NCI-H1694 treated with DMSO at 0.1 percent for 48 hours (cell line): ENCODE measurements around the gene LAIR1.
A peak's percentile ranks its signal among the peaks of the same experiment; 100 is the strongest.
"Not testable (repeated sequence)": the region's sequence is repeated elsewhere in the genome, so short reads cannot be mapped to it uniquely, and the experiment has no call there.

Experiments
- DNase-seq: peaks from one replicate; lab custom pipeline; 2025; lab: John Stamatoyannopoulos, UW

Gene LAIR1

DNA sequence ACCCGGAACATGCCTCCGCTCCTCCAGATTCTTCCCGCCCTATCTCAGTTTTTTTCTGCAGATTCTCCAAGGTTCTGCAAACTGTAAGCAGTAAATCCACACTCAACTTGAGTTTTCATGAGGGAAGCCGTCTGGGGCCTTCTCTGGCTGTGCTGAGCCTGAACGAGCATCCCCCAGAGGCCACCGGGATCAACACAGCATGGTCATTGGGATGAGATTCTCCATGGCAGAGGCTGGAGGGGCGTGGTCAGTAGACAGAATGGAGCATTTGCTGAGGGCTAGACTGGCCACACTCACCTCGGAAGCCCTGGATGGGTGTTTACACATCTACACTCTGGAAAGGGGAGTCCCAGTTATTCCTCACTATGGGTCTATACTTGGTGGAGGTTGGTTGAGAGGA is 23.4 kb downstream of the LAIR1 start:
- DNase-seq, result no peak

- no peak for DNase-seq
Measured at GRCh38 chr19:54339646-54340358, 24.9 kb downstream of the LAIR1 start.

- no peak for DNase-seq
Measured at GRCh38 chr19:54338521-54338920, 26.2 kb downstream of the LAIR1 start.

DNA sequence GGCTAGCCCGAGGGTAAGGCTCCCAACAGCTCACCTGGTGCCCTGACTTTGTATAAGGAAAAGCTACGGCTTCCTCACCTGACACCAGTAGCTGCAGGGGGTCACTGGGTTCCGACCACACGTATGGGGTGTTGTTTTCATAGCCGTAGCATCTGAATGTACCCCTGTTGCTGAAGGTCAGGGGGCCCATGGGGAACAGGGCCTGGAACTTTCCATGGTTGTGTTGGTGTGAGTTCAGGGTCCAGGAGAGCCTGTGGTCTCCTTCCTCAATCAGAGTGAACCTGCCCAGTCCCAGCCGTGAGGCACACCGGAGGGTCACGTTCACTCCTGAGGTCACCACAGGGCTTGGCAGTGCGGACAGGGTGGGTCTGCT is 26.9 kb downstream of the LAIR1 start:
- DNase-seq, result no peak

DNA sequence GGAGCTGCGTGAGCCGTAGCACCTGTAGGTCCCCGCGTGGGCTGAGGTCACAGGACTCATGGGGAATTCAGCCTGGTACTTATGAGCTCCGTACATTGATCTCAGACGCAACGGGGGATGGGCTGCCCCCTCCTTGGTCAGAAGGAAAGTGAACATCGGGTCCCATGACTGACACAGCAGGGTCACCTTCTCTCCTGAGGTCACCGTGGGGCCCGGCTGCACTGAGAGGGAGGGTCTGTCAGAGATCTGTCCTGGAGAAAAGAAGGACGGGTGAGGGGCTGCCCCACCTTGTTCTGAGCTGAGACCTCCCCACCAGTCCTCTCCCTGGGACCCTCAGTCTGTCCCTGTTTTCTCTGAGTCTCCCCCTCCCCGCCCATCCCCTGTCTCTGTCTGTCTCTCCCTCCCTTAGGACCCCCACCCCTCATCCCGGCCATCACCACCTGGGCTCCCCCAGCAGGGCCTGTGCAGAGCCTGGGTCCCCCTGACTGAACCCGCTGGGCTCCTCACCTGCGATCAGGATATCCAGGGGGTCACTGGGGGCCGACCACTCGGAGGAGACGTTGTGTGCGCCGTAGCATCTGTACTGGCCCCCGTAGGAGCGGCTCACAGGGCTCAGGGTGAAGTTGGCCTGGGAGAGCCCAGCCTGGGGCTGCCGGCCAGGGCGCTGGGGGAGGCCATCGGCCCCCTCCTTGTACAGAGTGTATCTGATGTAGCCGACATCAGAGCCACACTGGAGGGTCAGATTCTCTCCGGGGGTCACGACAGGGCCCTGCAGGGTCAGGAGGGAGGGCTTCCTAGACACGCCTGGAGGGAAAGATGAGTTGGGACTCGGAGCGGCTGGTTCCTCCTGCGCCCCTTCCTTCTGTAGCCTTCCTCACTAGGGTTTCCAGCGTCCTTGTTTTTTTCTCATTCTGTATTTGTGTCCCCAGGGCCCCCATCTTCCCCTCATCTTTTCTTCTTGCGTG is 27.6 kb downstream of the LAIR1 start:
- no peak for DNase-seq

- no peak for DNase-seq
Measured at GRCh38 chr19:54335979-54336892, 28.5 kb downstream of the LAIR1 start.

DNA sequence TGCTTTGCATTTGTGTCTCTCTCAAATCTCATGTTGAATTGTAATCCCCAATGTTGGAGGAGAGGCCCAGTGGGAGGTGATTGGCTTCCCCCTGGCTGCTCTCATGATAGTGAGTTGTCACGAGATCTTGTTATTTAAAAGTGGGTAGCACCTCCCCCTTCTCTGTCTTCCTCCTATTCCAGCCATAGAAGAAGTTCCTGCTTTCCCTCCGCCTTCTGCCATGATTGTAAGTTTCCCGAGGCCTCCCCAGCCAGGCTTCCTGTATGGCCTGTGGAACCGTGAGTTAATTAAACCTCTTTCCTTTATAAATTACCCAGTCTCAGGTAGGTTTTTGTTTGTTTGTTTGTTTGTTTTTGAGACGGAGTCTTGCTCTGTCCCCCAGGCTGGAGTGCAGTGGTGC is 29.6 kb downstream of the LAIR1 start:
- DNase-seq, result no peak

- DNase-seq, result no peak
Measured at GRCh38 chr19:54333586-54334298, 31.0 kb downstream of the LAIR1 start.

DNA sequence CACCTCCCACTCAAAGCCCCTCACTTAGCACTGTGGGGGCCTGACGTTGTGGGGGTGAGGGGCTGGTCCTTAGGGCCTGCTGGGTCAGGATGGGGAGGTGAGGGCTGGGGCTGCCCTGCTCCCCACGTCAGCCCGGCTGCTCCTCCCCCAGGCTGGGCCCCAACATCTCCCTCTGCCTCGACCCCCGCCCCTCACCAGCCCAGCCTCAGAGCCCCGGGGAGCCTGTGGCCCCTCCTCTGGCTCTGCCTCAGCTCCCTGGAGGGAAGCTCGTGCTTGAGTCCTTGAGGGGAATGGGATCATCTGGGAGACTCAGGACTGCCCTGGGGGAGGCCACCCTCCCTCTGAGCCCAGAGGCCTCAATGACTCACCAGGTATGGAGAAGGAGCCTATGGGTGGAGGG is 32.6 kb downstream of the LAIR1 start:
- no peak for DNase-seq

DNA sequence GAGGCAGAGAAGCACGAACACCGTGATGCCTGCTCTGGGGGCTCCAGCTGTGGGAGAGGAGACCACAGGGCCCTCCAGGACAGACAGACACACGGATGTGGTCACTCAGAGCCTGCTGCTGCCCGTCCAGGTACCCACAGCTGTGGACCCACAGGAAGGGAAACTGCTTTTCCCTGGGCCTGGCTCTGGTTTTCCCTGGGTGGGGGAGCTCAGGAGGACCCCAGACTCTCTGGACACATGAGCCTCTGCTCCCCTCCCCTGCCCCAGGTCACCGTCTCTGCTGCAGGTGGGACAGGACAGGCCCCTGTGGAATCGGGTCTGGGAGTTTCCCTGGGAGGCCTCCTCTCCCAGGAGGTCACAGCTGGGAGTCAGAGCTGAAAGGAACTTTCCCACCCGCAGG is 33.1 kb downstream of the LAIR1 start:
- DNase-seq, result no peak

GRCh38 chr19:54329476-54330165 is 35.1 kb downstream of the LAIR1 start:
- DNase-seq, result no peak

GRCh38 chr19:54328781-54329180 is 36.0 kb downstream of the LAIR1 start:
- DNase-seq, result not testable (repeated sequence)

GRCh38 chr19:54325631-54326030 is 39.1 kb downstream of the LAIR1 start:
- DNase-seq, result no peak

DNA sequence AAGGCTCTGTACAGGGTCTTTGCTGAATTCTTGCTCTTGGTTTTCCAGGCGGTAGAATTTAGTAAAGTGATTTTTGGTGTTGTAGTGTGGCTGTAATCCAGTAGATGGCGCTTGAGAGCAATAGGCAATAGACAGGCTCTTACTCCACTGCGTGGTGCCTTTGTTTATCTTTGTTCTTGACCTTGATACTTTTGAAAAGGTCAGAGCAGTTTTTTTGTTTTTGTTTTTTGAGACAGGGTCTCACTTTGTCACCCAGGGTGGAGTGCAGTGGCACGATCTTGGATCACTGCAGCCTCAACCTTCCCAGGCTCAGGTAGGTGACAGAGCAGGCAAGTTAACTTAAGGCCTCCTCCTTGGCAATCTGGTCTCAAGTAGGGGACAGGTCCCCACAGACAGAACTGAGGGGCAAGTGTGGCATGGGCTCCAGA is 39.5 kb downstream of the LAIR1 start:
- DNase-seq, result peak; percentile 9

DNA sequence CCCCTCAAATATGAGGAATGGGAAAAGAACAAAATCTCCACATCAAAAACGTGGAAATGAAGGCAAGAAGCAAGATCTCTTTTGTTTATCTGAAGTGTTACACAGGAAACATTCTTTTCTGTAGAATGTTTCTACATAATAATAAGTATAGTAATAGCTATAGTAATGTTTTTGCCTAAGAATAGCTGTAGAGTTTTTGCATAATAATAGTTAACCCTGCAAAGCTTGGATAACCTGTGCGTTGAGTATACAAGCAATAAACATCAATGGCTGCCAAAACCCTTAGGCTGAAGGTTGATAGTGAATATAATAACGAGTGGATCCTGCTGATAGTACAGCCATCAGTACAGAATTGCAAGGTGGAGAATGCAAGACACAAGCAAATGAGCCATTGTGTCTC is 40.7 kb downstream of the LAIR1 start:
- no peak for DNase-seq

GRCh38 chr19:54322934-54323333 is 41.8 kb downstream of the LAIR1 start:
- not testable (repeated sequence) for DNase-seq

DNA sequence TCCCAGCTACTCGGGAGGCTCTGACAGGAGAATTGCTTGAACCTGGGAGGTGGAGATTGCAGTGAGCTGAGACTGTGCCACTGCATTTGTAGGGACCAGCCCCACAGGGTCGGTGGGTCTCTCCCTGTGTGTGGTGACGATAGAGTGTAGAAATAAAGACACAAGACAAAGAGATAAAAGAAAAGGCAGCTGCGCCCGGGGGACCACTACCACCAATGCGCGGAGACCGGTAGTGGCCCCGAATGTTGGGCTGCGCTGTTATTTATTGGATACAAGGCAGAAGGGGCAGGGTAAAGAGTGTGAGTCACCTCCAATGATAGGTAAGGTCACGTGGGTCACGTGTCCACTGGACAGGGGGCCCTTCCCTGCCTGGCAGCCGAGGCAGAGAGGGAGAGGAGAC is 42.4 kb downstream of the LAIR1 start:
- not testable (repeated sequence) for DNase-seq

- DNase-seq, result no peak
Measured at GRCh38 chr19:54319892-54320670, 44.6 kb downstream of the LAIR1 start.

- DNase-seq, result no peak
Measured at GRCh38 chr19:54319049-54319448, 45.7 kb downstream of the LAIR1 start.

DNA sequence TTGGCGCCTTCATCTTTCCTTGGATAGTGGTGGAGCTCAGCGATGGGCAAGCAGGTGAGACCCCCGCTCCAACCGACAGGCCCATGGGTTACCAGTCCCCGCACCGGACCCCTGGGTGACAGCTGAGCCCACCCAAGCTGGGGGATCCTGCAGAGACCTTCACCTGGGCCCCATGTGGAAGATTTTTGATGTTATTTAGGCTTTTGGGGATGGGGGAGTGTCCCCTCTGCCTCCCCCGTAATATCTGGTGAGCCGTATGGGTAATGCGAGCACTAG is 46.8 kb downstream of the LAIR1 start:
- no peak for DNase-seq
